Activated CD8-positive, alpha-beta memory T cell treated with anti-CD3 and anti-CD28 coated beads for 4 hours (primary cell): Measurements from ENCODE around the gene NEDD9.

ENCODE experiments used
- DNase-seq, 2 donors: peaks; one replicate each; pipeline ENCODE4 v3.0.0-alpha.2; 2020; ENCODE audit warnings: low read depth in 2 of 2

NEDD9 gene

DNA sequence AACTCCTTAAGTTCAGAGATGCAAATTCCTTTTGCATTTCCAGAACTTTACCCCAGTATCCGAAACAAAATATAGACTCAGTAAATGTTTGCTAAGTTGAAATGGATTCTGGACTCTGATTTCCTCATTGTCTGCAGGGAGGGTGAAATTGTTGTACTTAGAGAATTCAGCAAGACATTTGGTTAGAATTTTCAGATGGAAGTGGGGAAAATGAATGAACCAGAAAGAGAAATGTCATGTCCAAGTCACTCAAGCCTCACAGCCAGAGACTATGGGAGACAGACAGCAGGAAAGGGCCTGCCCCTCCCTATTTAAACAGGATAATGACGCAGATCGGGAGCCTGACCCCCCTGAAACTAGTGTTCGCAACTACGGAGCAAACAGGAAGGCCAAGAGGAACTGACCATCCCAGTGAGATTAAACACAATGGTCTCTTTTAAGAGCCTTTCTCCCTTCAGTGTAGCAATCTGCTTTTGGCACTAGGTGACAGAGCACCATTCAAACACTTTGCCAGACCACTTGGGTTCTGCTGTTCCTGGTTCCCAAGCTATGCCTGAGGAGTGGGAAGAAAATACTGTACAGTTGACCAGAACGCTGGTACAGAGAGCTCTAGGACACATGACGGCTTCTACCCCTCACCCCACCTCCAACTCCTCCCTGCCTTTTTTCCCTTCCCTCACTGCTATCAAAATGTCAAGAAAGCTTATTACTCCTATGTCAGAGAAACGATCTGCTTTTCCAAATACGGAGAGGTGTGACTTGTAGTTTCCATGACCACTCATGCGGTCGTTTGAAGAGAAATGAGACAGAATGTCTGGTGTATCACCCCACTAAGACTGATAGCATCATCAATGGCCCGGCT, 13.7 kb downstream of the NEDD9 start:
- no peak for DNase-seq

DNA sequence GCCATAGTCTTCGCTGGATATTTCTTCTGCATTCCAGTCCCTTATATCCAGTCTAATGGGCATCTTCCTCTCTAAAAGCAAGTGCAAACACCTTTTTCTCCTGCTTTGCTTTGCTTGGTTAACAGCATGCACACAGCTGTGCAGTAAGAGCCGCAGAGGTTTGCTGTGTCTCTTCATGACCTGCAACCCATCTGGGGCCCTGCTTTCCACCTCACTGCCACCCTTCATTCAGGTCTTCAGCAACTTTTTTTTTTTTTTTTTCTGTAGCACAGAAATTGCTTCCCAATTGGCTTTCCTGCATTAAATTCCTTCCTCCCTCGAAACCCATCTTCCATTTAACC, 14.4 kb downstream of the NEDD9 start:
- no peak for DNase-seq

DNA sequence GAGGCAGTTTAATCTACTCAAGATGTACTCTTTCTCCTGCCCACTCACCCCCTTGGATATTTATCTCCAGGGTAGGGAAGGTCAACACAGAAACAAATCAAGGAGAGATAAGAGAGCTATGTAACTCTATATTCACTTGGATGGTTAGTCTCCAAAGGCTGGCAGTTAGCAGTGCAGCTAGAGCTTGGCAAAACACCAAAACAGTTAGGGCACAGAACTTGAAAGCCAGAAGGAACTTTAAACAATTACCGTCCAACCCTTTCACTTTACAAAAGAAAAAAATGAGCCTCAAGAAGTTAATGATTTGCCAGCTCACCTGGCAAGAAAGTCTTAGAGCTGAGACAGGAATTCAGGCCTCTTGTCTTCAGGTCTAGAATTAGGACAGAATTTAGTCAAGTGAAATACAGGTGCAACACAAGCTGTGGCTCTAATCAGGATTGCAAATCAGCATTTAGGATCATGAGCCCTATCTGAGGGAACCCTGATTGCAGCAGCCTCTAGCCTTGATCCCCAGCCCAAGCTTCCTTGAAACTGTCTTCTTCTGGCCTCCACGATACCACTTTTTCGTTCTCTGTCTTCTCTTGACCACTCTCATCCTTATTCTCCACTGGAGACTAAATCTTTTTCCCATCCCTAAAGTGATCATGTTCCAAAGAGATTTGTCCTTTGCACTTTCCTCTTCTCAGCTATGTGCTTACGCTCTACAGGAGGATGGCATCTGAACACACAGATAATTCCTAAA, 14.9 kb downstream of the NEDD9 start:
- no peak for DNase-seq

DNA sequence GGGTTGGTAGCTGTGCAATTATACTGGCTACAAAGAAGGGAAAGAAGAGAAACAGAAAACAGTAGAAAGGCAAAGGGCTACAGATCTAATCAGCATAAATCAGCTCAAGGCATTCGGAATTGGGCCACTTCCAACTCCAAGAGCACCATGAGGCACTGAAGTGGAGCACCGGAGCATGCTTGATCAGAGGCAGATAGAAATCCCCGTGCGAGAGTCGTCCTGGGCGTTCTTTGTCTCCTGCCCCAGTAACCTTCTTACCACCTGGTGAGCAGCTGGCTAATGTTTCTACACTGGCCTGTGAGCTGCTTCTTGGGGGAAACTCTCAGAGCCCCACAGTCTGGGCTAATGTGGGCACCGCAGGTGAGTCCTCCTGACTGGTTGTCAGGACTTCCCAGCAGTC, 16.7 kb downstream of the NEDD9 start:
- DNase-seq, result no peak

DNA sequence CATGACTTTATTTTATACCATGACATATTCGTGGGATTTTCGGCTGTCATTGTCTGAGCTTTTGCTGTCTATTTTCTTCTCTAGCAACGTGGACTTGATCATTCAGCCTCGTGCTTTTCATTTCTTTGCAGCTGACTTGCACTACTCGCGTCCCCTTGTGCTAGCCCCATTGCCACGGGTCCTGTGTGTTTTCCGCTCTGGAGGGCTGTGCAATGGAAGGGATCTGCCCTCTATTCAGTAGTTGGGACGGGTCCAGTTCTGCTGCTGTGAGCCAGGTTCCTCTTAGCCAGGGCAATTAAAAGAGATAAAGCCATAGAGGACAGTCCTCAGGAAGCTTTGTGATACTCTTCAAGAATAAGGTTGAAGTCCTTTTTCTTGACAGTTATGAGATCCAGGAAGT, 17.6 kb downstream of the NEDD9 start:
- DNase-seq, result no peak

DNA sequence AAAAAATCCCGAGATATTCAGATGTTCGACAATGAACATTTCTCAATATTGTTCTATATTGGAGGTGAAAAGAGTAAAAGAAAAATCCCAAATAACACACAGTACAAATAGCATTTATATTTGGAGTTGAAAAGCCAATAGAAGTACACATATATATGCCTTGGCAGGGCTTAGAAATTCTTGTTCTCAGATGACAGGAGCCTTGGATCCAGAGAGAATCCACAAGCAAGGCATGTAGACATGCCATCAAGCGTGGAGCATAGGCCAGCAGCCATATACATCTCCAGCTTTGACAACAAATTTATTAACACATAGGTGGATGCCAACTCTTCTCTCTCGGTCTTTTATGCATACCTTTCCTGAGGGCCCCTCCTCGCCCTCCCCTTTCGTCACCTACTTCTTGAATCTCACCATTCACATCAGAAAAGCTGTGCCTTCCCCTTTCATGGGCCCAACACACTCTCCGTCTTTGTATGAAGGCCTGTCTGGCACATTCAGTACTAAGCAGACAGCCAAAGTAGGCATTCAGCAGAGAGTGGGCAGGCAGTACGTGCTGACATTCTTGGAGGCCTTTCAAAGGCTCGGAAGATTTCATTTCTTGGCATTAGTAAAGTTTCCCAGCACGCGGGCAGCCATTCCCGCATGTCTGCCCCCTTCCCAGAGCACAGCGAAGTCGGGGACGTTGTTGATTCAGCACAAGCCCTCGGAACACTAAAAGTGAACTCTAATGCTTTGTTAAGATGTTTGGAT, 18.2 kb downstream of the NEDD9 start:
- DNase-seq, result no peak

DNA sequence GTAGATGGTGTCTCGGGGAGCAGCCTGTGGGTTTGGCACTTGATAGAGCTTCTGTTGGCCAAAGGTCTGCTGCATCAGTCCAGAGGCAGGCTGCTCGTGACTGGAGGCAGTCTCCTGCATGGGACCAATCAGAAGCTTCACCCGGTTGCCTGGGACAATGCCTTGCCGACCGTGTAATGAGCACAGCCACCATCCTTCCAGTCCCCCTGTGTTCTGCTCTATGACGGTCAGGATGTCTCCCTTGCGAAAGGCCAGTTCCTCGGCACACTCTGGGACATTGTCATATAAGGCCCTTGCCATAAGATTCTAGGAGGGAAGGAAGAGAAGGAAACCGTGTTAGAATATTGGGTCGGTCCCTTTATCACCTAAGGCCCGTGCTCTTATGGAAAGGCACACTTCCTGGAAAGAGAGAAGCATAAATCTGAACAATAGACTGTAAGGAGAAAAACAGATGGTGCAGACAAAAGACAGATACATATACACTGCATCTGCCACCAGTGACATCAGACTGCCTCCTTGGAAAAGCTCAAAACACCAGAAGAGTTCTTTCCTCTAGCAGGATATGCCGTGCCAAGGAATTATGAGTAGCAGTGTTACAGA, 18.9 kb downstream of the NEDD9 start:
- no peak for DNase-seq

DNA sequence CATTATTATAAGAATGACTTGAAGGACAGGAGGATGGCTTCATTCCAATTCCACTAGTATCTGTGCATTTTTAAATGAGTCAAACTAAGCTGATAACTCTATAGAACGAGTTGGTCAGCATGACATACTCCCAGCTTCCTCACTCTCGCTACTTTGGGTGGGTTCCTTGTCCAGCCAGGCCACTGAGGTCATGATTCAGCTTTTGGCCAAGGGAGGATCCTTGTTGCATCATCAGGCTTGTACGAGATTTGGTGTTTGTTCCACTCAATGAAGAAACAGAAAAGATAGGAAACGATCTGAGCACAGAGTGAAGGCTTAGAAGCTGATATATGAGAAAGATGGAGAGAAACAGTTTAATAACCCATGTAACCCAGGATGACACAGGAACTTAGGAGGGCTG, 19.8 kb downstream of the NEDD9 start:
- no peak for DNase-seq

DNA sequence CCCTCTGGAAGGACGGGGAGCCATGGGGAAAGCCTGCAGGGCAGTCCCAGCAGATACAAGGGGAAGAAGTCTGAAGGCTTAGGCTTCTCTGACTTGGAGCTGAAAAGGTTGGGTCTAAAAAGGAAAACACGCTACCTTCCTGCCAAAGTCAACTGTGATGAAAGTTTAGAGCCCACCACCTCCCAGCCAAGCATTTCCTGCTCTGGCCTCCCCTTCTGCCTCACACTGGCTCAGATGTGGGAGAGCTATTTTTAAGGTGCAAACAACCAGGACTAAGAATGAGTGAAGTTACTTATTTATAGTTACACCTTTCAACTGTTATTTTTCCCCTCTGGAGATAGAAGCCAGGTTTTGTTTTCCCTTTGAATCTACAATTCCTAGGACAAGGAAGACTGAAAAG, 21.2 kb downstream of the NEDD9 start:
- no peak for DNase-seq

DNA sequence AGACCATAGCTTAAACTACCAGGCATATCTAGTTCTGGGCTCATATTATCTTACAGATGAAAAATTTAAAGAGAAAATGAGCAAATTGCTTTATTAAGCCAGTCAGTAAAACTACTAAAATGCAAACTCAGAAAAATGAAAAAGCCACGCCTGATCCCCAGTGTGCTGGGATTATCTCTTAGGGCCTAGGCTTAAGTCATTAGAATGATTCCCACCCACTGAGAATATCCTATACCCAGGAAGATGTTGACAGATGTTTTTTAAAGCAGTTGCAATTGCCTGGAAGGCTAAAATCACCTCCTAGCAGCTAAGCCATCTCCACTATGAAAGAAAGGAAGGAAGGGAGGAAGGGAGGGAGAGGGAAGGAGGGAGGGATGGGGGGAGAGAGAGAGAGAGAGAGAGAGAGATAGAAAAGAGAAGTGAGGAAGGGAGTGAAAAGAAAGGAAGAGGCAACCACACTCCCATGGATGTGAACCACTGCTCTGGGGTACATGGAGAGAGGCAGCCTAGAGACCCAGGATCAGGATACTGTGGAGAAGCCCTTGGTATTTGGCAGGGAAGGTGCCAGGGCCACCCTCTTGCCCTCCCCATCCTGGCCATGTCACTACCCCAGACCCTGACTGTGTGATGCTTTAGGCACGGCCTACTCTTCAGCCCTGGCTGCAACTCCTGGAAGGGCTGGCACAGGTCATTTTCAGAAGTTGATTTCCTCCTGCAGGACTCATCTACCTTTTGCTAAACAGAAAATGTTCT, 21.9 kb downstream of the NEDD9 start:
- DNase-seq, result no peak

DNA sequence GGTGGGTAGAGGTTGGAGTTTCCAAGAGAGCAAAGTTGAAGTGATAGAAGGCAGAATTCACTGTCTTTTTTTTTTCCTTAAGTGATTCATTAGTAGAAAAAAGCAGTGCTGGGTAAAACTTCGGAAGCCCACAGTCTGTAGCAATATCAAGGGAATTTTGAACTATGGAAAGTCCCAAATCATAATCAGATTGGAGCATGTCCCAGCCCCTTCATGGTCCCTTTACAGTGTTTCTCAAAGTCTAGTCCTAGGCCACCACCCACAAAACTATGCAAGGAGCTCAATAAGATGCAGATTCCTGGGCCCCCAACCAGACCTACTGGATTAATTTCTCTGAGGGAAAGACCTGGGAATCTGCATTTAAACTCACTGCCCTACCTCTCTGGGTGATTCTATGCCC, 22.6 kb downstream of the NEDD9 start:
- DNase-seq, result no peak

DNA sequence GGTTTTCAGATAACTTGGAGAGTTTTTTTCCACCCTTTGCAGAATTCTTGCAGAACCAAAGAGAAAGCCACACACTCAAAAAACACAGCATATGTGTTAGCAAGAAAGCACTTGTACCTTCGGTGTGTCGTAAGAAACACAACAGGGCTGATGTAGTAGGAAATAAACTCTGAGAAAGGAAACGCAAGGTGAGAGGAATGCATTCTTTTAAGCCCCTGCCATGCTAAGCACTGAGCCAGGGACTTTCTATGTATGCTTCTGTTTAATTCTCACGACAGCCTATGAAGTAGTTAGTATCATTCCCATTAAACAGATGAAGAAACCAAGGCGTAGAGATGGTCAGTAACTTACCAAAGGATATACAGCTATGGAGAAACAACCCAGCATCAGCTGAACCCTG, 23.1 kb downstream of the NEDD9 start:
- DNase-seq, result no peak

DNA sequence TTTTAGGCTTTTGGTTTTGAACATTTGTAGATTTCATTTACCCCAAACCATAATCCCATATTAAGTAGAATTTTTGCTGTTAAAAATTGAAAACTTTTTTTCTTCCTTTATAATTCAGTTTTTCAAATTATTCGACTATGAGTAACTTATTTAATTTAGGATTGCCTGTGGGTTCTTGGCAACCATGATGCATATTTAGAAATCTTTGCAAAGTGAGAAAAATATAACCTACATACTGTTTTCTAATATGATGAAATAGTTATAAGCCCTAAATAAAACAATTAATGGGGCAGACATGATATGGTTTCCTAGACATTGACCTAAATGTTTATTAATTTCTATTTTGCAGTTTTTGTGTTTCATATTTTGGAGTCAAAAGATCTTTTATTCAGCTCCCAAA, 23.6 kb downstream of the NEDD9 start:
- DNase-seq, result no peak

DNA sequence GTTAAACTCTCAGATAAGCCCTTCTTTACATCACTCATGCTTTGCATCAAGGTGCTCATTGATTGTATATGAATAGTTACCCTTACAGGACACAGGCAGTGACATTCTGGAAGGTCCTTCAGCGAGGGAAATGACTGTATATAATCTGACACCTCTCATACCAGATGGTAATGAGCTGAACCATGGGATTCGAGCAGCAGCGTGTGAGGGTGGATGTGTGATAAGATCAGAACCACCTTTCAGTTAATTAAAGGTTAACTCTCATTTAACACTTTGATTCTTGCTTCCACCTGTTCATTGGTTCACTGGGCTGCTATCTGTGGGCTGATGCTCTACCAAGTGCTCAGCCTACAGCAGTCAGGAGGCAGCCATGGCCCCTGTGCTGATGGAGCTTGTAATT, 24.2 kb downstream of the NEDD9 start:
- DNase-seq, result no peak

DNA sequence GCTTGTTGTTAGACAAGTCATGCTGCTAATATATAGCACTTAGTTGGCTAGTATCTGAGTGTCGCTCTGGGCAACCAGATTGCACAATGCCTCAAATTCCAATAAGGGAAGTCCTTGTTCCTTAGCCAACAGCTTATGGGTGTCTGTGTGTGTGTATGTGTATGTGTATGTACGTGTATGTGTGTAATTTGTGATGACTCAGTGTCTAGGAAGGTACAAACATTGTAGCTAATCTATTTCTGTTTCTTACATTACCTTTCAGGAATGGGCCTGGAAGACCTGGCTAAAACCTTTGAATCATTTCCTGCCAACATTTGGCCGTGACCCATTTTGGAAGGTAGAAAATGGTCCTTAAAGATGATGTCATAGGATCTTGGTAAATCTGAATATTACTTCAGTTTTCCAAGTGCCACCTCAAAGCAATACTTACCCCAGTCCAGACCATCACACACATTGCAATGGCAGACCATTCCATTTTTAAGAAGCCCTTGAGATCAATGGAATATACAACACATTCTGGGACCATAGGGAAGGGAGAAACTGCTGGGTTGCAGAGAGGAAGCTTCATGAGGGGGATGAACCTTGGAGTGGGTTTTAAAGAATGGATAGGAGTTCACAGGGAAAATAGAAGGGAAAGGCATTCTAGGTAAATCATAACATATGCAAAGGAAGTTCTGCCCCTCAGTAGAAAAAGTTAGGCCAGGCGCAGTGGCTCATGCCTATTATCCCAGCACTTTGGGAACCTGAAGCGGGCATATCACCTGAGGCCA, 25.1 kb downstream of the NEDD9 start:
- DNase-seq, result no peak

DNA sequence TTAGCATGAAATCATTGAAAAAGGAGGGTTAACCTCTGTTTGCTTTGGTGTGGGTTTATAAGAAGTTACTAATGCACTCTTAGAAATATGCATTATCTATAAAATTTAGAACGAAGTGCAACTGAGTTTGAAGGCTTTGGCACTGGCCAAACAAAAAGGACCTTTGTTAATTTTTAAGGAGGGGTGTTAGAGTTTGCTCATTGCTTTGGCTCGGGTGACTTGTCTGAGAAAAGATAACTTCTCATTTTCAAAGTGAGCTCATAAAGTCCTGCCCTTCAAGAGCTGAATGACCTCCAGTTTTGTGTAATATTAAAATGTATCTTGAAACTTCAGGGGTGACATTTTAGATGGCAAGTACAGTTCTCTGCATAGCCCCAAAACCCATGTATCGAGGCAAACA, 25.9 kb downstream of the NEDD9 start:
- no peak for DNase-seq

DNA sequence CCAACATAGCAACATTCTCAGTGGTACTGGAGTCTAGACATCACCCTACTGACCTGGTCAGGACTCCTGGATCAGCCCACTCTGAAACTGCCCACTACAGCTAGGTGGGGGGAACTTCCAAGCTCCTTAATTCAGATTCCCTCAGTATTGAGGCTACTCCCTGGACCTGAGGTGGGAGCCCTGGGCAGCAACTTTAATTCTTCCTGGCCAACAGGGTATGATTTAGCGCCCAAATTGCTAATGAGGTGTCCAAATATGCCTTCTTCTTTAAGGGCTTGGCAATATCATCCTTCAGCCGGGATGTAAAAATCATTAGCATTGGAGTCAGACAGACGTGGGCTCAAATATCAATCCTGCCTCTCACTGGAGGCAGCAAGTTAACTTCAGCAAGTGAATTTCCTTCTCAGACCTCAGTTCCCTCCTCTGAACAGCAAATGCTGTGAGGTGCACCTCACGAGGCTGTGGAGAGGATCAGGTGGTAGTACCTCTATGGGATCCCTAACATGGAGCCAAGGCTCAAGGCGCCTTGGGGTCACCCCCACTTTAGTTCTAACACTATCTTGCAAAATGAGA, 27.6 kb downstream of the NEDD9 start:
- DNase-seq, result no peak

DNA sequence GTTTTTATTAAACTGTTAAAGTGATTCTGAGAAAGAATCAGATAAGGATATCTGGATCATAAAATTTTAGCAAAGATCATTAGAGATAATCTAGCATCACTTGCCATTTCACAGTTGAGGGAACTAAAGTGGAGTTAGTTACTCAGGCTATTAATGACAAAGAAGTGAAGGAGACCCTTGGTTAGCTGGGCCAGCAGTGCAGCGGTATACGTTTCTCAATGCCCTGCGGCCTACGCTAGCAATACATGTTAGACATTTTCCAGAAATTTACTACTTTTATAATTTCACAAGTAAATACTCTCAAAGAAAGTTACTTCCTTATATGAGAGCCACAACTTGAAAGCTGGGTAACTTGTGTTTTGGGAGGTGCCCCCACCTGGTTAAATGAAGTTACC, 28.5 kb downstream of the NEDD9 start:
- no peak for DNase-seq

DNA sequence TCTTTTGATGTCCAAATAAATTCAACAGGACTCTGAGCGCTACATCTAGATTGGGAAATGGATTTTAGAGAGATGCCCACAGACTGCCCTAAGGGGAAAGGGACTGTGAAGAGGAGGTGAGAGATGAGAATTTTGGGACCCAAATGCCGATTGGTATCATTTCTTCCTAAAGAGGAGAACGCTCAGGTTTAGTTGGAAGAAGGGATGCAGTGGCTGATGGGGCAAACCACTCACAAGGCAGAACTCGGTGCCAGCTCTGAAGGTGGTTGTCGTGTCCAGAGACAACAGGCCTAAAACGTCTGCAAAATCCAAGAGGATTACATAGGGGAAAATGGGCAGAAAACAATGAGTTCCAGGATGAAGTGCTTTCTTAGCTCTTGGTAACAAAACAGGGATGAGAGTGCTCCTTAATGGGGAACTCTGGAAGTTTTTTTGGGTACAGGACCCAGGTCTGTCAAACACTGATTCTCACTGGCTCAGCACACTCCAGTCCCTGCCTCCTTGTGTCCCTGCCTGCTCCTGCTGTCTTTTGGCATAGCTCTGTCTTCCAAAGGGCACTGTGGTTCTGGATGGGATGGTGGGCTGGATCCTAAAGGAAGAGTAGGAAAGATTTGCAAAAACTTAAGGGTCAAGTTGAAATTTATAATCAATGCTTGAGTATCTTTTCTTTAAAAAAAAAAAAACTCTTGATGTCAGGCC, 29.0 kb downstream of the NEDD9 start:
- DNase-seq, result no peak
